Neural crest cell (in vitro differentiated cells): ENCODE data around the gene TSPAN12. TPM values are rescaled to one million over a fixed set of nuclear protein-coding genes. Genes with fewer than 3 reads are reported as not detected.
A peak's percentile ranks its signal among the peaks of the same experiment; 100 is the strongest.

ENCODE experiments used
- DNase-seq: peaks from one replicate; pipeline ENCODE4 v3.0.0; 2021; ENCODE audit warnings: low read depth, mixed read lengths, low spot score
- H3K27ac Mint-ChIP-seq: one replicate; pipeline ENCODE4 v1.8.0; 2021; ENCODE audit warnings: mild to moderate bottlenecking, mixed read lengths; ENCODE audit not compliant: unreplicated experiment
- H3K27me3 Mint-ChIP-seq: 2 replicates; pipeline ENCODE4 v1.8.0; 2021; ENCODE audit warnings: low read depth, mild to moderate bottlenecking, mixed read lengths
- H3K36me3 Mint-ChIP-seq: 2 replicates; pipeline ENCODE4 v1.8.0; 2021; ENCODE audit warnings: low read depth, mild to moderate bottlenecking, mixed read lengths
- H3K4me1 Mint-ChIP-seq: 2 replicates; pipeline ENCODE4 v1.8.0; 2021; ENCODE audit warnings: mixed read lengths
- H3K4me3 Mint-ChIP-seq: one replicate; pipeline ENCODE4 v1.8.0; 2021; ENCODE audit warnings: mild to moderate bottlenecking, mixed read lengths
- H3K9me3 Mint-ChIP-seq: 2 replicates; pipeline ENCODE4 v1.8.0; 2021; ENCODE audit warnings: mixed read lengths
- total RNA-seq: library from RNA; stranded (reverse); gene quantifications from 2 replicates; pipeline ENCODE4 v1.2.1, GENCODE V29; 2021
- TF ChIP-seq, protein P1 (sequence below): fragments of 200-600 bp; sonication (generic); conservative IDR thresholded peaks from 2 replicates; pipeline ENCODE4 v1.5.0; 2021; ENCODE audit warnings: antibody characterized with exemption, mild to moderate bottlenecking

TSPAN12 gene
- total RNA-seq, 1 donor from 2014 or later = 15.7 TPM

DNA sequence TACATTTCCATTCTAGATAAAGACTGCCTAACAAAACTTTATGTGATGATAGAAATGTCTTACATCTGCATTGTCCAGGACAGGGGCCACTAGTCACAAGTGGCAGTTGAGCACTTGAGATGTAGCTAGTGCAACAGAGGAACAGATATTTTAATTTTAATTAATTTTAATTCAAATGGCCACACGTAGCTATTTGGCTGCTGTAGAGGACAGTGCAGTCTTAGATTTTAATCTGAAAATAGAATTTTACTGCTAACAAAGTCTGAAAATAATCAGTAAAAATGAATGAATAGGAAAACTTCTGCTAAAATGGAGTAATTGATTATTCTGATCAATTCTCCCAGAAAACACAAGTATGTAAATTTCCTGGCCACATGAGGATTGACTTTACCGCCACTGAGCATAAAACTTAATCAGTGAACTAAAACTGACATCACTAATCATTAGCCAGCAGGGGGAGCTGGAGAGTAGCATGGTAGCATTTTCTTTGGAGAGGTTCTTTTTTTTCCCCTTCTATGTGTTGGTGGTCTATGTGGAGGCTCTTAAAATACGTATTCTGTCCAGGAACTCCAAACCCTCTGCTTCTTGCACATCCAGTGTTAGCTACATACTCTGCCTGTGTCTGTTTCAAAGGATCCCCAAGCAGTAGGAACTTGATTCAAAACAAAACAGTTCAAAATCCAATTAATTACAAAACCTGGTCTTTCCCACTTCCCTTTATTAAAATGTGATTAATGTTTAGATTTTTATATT, 52.1 kb downstream of the TSPAN12 start:
- H3K27ac Mint-ChIP-seq = no peak overlapping the region
- H3K27me3 Mint-ChIP-seq = no peaks in the 10 kb centered on the region
- no peak overlapping the region for H3K4me3 Mint-ChIP-seq
- H3K9me3 Mint-ChIP-seq = no peaks in the 10 kb centered on the region
- DNase-seq = peak; percentile 73
- no peaks in the 10 kb centered on the region for H3K4me1 Mint-ChIP-seq
- TF ChIP-seq, protein P1, sequence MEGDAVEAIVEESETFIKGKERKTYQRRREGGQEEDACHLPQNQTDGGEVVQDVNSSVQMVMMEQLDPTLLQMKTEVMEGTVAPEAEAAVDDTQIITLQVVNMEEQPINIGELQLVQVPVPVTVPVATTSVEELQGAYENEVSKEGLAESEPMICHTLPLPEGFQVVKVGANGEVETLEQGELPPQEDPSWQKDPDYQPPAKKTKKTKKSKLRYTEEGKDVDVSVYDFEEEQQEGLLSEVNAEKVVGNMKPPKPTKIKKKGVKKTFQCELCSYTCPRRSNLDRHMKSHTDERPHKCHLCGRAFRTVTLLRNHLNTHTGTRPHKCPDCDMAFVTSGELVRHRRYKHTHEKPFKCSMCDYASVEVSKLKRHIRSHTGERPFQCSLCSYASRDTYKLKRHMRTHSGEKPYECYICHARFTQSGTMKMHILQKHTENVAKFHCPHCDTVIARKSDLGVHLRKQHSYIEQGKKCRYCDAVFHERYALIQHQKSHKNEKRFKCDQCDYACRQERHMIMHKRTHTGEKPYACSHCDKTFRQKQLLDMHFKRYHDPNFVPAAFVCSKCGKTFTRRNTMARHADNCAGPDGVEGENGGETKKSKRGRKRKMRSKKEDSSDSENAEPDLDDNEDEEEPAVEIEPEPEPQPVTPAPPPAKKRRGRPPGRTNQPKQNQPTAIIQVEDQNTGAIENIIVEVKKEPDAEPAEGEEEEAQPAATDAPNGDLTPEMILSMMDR = peak; percentile 95
- H3K36me3 Mint-ChIP-seq = peaks cover 6% of the 10 kb centered on the region

DNA sequence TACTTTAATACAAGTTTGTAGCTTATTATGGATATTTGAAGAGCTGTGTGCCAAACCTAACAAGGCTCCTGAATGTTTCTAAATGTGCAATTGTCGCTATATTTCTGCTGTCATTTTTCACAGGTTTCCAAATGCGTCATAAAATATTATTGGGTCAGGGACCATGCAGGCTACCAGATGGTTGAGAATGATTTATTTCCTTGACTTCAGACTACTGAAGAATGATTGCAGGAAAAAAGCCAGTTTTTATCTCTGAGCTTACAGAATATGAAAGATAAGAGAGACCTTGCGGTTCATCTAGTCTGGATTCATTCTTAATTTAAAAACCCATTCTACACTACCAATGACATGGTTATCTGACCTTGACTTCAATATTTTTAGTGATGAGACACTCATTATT, 55.2 kb downstream of the TSPAN12 start:
- H3K9me3 Mint-ChIP-seq = peaks cover 6% of the 10 kb centered on the region
- H3K27me3 Mint-ChIP-seq = no peaks in the 10 kb centered on the region
- no peak overlapping the region for H3K27ac Mint-ChIP-seq
- TF ChIP-seq, protein P1 = no peak
- H3K4me1 Mint-ChIP-seq = no peaks in the 10 kb centered on the region
- no peak overlapping the region for H3K4me3 Mint-ChIP-seq
- DNase-seq = no peak
- H3K36me3 Mint-ChIP-seq = peaks cover 17% of the 10 kb centered on the region

DNA sequence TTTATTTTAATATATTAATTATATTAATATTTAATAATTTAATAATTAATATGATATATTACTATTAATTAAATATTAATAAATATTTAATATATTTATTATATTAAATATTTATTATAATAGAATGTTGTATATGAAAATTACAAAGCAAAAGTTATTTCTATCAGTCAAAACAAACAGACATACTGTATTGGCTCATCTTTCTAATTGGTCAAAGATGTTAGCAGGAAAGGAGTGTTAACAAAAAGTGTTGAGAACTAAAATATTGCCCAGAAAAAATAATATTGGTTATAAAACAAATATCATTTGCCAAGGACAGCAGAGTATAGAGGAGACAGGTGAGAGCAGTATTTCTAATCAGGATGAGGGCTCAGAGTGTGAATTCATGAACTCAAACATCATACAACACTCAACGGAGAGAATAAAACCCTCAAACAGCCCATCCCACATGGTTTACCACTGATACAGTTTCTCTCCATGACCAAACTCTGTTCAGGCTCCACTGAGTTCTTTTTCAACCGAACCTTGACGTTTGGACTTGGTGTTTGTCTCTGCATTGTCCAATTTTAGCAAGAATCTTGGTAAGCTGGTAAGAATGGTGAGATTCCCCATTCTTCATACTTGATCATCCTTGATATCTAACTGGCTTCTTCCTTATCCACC, 58.0 kb downstream of the TSPAN12 start:
- H3K4me1 Mint-ChIP-seq = no peaks in the 10 kb centered on the region
- no peak overlapping the region for H3K27ac Mint-ChIP-seq
- TF ChIP-seq, protein P1 = no peak
- H3K36me3 Mint-ChIP-seq = peaks cover 28% of the 10 kb centered on the region
- H3K27me3 Mint-ChIP-seq = no peaks in the 10 kb centered on the region
- H3K4me3 Mint-ChIP-seq = no peak overlapping the region
- no peak for DNase-seq
- peaks cover 12% of the 10 kb centered on the region for H3K9me3 Mint-ChIP-seq

DNA sequence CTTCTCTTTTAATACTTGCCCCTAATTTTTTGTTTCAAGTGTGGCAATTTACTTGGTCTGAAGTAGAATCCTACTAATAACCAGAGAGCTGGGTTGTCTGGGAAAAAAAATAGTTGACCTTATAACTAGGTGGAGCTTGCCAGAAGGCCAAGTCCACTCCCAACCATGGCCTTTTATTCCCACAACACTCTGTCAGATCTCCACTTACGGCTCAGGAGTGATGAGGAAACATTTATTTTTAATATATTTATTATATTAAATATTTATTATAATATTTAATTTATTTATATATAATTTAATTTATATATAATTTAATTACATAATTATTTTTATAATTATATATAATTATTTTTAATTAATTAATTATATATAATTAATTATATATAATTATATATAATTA, 58.8 kb downstream of the TSPAN12 start:
- DNase-seq = no peak
- no peaks in the 10 kb centered on the region for H3K27me3 Mint-ChIP-seq
- H3K4me1 Mint-ChIP-seq = peaks cover 4% of the 10 kb centered on the region
- H3K4me3 Mint-ChIP-seq = no peak overlapping the region
- H3K9me3 Mint-ChIP-seq = peaks cover 12% of the 10 kb centered on the region
- H3K36me3 Mint-ChIP-seq = peaks cover 31% of the 10 kb centered on the region
- TF ChIP-seq, protein P1 = no peak
- H3K27ac Mint-ChIP-seq = no peak overlapping the region

DNA sequence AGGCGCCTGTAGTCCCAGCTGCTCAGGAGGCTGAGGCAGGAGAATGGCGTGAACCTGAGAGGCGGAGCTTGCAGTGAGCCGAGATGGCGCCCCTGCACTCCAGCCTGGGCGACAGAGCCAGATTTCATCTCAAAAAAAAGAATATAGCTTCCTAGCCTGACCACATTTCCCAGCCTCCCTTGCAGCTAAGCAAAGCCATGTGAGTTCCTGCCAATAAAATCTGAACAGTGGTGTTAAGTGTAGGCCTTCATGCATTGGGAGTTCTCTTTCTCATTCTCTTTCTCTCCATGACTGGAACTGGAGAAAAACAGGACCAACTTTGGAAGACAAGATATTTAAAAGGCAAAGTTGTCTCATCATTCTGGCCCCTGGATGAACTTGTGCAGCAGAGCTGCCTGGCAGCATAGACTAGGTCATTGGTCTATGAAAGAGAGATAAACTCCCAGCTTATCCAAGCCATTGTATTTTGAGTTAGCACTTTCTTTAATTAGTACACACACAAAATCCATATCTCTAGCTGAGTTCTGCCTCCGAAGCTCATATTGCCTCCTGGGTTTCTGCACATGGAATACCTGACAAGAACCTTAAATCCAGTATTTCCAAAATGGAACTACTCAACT, 60.8 kb downstream of the TSPAN12 start:
- H3K27ac Mint-ChIP-seq = no peak overlapping the region
- peaks cover 12% of the 10 kb centered on the region for H3K9me3 Mint-ChIP-seq
- H3K4me1 Mint-ChIP-seq = peaks cover 14% of the 10 kb centered on the region
- H3K27me3 Mint-ChIP-seq = no peaks in the 10 kb centered on the region
- no peak for DNase-seq
- H3K36me3 Mint-ChIP-seq = peaks cover 31% of the 10 kb centered on the region
- TF ChIP-seq, protein P1 = no peak
- no peak overlapping the region for H3K4me3 Mint-ChIP-seq
